ENCODE results near the gene MAP3K7CL. TPM values are rescaled to one million over a fixed set of nuclear protein-coding genes. Genes with fewer than 3 reads are reported as not detected.

The MAP3K7CL gene
- total and polyA plus RNA-seq, 2 of the 8 experiments (the other 6 are each of a cell fraction or from before 2014, with no cell fraction given) = not detected

- Histone ChIP-seq H3K9ac (replicated peaks in 1 of 4; ENCODE audit: extremely low read depth in 1 of 4, low read depth in 3 of 4, low read length in 3 of 4) (no peak overlapping the region), H4K91ac (replicated peaks; ENCODE audit: insufficient read length, low read length) (no peak overlapping the region), H2BK120ac (replicated peaks; ENCODE audit: low read depth, low read length) (no peak overlapping the region), H2BK12ac (ENCODE audit: low read depth, low read length) (no peak overlapping the region), H3K4ac (replicated peaks; ENCODE audit: insufficient read length, low read depth, low read length) (no peak overlapping the region), H3K27me3 (replicated peaks in 1 of 4; ENCODE audit: control insufficient read depth in 3 of 4, extremely low read depth in 1 of 4, insufficient read depth in 3 of 4, low read length in 3 of 4) (peaks cover 0 to 3% (median 0%) of the 10 kb centered on the region in 4 experiments; a peak in 1 of 7 replicates), H2BK5ac (ENCODE audit: low read depth, low read length) (no peak overlapping the region), H2AK5ac (ENCODE audit: low read depth, low read length) (no peak overlapping the region), H3K4me1 (replicated peaks in 1 of 4; ENCODE audit: control insufficient read depth in 3 of 4, insufficient read depth in 4 of 4, low read length in 3 of 4) (peaks cover 0 to 3% (median 0%) of the 10 kb centered on the region in 4 experiments; a peak in 1 of 7 replicates), H3K18ac (ENCODE audit: extremely low read depth, low read length) (no peak overlapping the region), H4K8ac (ENCODE audit: extremely low read depth, insufficient read depth, low read length) (no peak overlapping the region), H3K56ac (replicated peaks; ENCODE audit: insufficient read length, low read depth, low read length) (no peak overlapping the region), H2BK15ac (ENCODE audit: low read length) (no peak overlapping the region), H3K79me1 (ENCODE audit: low read depth, low read length) (no peaks in the 10 kb centered on the region), H3K14ac (ENCODE audit: insufficient read length) (no peak overlapping the region), H4K20me1 (replicated peaks in 1 of 2; ENCODE audit: control insufficient read depth in 1 of 2, insufficient read depth in 2 of 2, low read length in 2 of 2) (no peaks in the 10 kb centered on the region), H3K27ac (ENCODE audit: low read depth, low read length) (no peak overlapping the region), H3K4me2 (ENCODE audit: insufficient read depth in 1 of 2, low read depth in 2 of 2, low read length in 2 of 2) (no peak overlapping the region), H2AFZ (ENCODE audit: low read length) (no peak overlapping the region), H3K9me3 (ENCODE audit: insufficient read depth in 2 of 2, low read depth in 1 of 2, low read length in 1 of 2) (no peaks in the 10 kb centered on the region), H3K23me2 (ENCODE audit: low read depth, low read length) (no peaks in the 10 kb centered on the region), H3K4me3 (ENCODE audit: extremely low read depth in 1 of 4, insufficient read depth in 2 of 4, low read depth in 3 of 4, low read length in 4 of 4) (no peak overlapping the region), H3K36me3 (ENCODE audit: control insufficient read depth in 2 of 4, insufficient read depth in 4 of 4, low read length in 3 of 4) (no peaks in the 10 kb centered on the region), H4K5ac (ENCODE audit: insufficient read length, low read depth, low read length) (no peak overlapping the region), H2BK20ac (ENCODE audit: low read length) (no peak overlapping the region), H3K23ac (ENCODE audit: insufficient read length) (no peak overlapping the region), H3K79me2 (ENCODE audit: control insufficient read depth in 1 of 2, insufficient read depth in 2 of 2, low read length in 2 of 2) (no peaks in the 10 kb centered on the region)
- FAIRE-seq (no peak), DNase-seq (ENCODE audit: low read depth in 1 of 2, low spot score in 2 of 2) (no peak)
- CTCF ChIA-PET (ENCODE audit: partially characterized antibody) = no interaction called here
- 91% methylated on average over 4 of the region's 4 CpGs; no CpG with 5 or more reads in 1 of the 2 experiments for WGBS, 2 experiments (ENCODE audit: extremely low coverage in 1 of 2, insufficient coverage in 1 of 2, insufficient read length in 1 of 2, insufficient replicate concordance in 2 of 2, low coverage in 1 of 2, low lambda C conversion rate in 2 of 2, missing lambda C conversion rate in 1 of 2)
- POLR2A ChIA-PET (ENCODE audit: partially characterized antibody) = no interaction called here
These were observed 55.2 kb downstream of the MAP3K7CL start for GRCh38 chr21:29185633-29186032.
